ENCODE data around the gene SFT2D3. TPM values are rescaled to one million over a fixed set of nuclear protein-coding genes. Genes with fewer than 3 reads are reported as not detected.

The SFT2D3 gene
- total and polyA plus RNA-seq, 3 donors from 2014 or later, result 7.4 to 13.2 (median 12.9) TPM

DNA sequence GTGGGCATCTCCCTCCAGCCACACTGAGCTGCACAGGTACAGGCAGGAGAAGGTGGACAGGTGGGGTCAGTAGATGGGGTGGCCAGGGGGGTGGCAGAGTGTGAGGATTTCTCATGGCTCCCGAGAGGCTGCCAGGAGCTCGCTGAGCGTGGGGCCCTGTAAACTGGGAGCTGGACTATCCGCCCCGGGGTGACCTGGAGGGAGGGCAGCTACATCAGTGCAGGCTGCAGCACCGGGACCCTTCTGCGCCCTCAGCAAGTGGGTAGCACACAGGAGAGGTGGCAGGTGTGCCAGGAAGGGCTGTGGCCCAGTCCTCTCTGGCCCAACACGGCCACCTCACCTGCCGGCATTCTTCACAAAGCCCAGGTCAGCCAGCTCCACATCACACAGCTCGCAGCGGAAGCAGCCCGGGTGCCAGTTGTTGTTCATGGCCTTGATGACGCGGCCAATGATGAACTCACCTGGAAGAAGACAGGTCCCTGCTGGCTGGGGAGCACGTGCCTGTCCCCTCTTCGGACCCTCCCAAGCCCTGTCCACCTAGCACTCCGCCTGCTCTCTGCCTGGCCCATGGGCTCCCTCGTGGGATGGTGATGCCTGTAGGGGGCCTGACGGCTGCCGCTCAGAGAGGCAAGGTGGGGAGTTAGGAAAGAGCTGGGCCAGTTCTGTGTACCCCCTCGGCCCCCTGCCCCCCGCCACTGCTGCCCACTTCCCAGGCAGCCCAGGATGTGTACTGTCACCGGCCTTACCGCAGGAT, 47.0 kb upstream of the SFT2D3 start:
- TF ChIP-seq, protein P1, sequence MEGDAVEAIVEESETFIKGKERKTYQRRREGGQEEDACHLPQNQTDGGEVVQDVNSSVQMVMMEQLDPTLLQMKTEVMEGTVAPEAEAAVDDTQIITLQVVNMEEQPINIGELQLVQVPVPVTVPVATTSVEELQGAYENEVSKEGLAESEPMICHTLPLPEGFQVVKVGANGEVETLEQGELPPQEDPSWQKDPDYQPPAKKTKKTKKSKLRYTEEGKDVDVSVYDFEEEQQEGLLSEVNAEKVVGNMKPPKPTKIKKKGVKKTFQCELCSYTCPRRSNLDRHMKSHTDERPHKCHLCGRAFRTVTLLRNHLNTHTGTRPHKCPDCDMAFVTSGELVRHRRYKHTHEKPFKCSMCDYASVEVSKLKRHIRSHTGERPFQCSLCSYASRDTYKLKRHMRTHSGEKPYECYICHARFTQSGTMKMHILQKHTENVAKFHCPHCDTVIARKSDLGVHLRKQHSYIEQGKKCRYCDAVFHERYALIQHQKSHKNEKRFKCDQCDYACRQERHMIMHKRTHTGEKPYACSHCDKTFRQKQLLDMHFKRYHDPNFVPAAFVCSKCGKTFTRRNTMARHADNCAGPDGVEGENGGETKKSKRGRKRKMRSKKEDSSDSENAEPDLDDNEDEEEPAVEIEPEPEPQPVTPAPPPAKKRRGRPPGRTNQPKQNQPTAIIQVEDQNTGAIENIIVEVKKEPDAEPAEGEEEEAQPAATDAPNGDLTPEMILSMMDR (IDR thresholded peaks at IDR 0.05), result no peak
- Histone ChIP-seq H3K27me3 (no peaks in the 10 kb centered on the region), H3K27ac (no peak overlapping the region), H3K4me1 (peaks cover 22% of the 10 kb centered on the region), H3K4me3 (no peak overlapping the region), H3K36me3 (ENCODE audit: low read depth, missing control alignments) (no peaks in the 10 kb centered on the region), H3K9me3 (no peaks in the 10 kb centered on the region)
- no peak for DNase-seq
- WGBS, 2 donors, result 90 to 96% methylated on average over 9 to 24 of the region's 24 CpGs
- intact Hi-C loops (cut with DNase I; ENCODE audit: low total_unique reads), result no loop called here

DNA sequence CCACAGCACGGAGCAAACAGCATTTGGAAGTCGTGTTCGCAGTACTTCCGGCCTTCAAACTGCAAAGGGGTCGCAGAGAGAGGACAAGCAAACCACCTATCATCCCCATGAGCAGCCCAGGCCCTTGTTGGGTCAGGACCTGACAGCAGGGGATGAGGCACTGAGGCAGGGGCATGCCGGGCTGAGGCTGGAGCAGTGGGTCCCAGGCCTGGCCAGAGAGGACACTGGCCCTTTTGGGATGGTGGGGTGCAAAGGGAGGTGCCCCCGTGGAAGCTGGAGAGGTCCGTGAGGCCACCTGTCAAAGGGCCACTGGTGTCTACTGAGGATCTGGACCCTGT, 46.5 kb upstream of the SFT2D3 start:
- Histone ChIP-seq H3K9me3 (no peaks in the 10 kb centered on the region), H3K4me1 (peaks cover 23% of the 10 kb centered on the region), H3K36me3 (ENCODE audit: low read depth, missing control alignments) (no peaks in the 10 kb centered on the region), H3K27ac (no peak overlapping the region), H3K27me3 (no peaks in the 10 kb centered on the region), H3K4me3 (no peak overlapping the region)
- no peak for DNase-seq
- TF ChIP-seq, protein P1 (IDR thresholded peaks at IDR 0.05), result no peak
- no peak for TF ChIP-seq POLR2A (IDR thresholded peaks at IDR 0.05)
- WGBS, 2 donors, result 93% methylated on average over 3 to 8 of the region's 8 CpGs
- intact Hi-C loops (cut with DNase I; ENCODE audit: low total_unique reads), result no loop called here

DNA sequence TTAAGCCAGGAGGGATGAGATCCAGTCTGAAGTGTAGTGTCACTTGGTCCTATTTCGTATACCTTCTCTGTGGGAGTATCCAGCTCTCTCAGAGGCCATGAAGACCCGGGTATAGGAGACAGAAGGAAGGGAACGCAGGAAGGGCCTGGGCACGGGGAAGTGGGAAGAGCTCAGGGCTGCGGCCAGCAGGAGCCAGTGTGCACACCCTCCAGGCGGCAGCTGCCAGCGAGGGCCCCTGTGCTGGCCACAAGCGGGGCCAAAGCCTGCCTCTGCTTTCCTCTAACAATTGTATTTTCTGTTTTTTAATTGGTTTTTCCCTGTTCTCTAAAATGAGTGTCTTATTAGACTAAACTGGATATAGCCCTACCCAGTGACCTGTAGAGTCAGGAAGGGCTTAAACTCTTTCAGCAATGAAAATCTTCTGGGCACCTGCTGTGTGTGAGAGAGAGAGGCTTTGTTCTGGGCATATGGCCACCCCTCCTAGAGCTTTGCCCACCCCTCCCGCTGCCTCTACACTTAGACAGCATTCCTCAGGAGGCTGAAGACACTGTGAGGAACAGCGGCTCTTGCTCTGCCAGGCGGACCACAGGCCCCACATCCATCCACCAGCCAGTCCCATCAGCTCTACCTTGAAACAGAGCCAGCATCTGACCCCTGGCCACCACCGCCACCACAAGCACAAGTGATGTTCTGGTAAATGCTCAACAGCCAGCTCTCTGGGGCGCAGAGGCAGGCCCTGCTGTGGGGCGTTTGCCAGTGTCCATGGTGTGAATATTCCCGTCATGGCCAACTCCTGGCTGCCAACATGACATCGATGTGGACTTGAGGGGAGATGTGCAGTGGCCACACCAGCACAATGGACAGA, 45.9 kb upstream of the SFT2D3 start:
- H3K9me3 ChIP-seq, result no peaks in the 10 kb centered on the region
- intact Hi-C loops (cut with DNase I; ENCODE audit: low total_unique reads), result no loop called here
- DNase-seq, result no peak
- no peak overlapping the region for H3K4me3 ChIP-seq
- H3K27me3 ChIP-seq, result no peaks in the 10 kb centered on the region
- WGBS, 2 donors, result 83 to 85% methylated on average over 16 of the region's 16 CpGs
- no peak overlapping the region for H3K27ac ChIP-seq
- H3K36me3 ChIP-seq (ENCODE audit: low read depth, missing control alignments), result no peaks in the 10 kb centered on the region
- TF ChIP-seq POLR2A (IDR thresholded peaks at IDR 0.05), result no peak
- TF ChIP-seq, protein P1 (IDR thresholded peaks at IDR 0.05), result no peak
- H3K4me1 ChIP-seq, result peaks cover 19% of the 10 kb centered on the region

DNA sequence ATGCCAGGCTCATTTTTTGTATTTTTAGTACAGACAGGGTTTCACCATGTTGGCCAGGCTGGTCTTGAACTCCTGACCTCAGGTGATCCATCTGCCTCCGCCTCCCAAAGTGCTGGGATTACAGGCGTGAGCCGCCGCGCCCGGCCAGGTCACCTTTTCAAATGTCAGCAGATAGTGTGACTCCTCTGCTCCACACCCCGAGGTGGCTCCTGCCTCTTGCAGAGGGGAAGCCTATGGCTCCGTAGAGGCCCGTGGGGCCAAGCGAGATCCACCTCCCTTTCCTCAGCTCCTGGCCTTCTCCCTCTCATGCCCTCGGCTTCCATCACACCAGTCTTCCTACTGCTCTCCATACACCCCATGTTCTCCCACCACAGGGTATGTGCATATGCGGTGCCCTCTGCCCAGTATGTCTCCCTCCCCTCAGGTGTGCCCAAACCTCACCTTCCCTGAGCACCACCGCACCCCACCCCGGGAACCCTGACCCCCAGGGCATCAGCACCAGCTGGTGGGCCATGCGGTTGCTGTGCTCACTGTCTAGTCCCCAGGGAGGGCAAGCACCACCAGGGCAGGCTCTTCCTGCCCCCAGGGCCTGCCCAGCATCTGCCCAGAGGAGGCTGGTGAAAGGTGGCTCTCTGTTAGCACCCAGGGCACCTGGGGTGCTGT, 44.6 kb upstream of the SFT2D3 start:
- no peak for TF ChIP-seq POLR2A (IDR thresholded peaks at IDR 0.05)
- TF ChIP-seq, protein P1 (IDR thresholded peaks at IDR 0.05), result no peak
- no peaks in the 10 kb centered on the region for H3K27me3 ChIP-seq
- H3K27ac ChIP-seq, result no peak overlapping the region
- intact Hi-C loops (cut with DNase I; ENCODE audit: low total_unique reads), result no loop called here
- H3K36me3 ChIP-seq (ENCODE audit: low read depth, missing control alignments), result no peaks in the 10 kb centered on the region
- no peak overlapping the region for H3K4me3 ChIP-seq
- peaks cover 30% of the 10 kb centered on the region for H3K4me1 ChIP-seq
- no peaks in the 10 kb centered on the region for H3K9me3 ChIP-seq
- WGBS, 2 donors, result 90 to 92% methylated on average over 14 to 15 of the region's 15 CpGs
- no peak for DNase-seq

All from testis (tissue), 3 donors.